Skeletal muscle tissue (tissue), 4 donors: ENCODE data around the gene STK32C. TPM values are rescaled to one million over a fixed set of nuclear protein-coding genes. Genes with fewer than 3 reads are reported as not detected.

Experiments used
- H3K27ac ChIP-seq: one replicate; pipeline ENCODE4 v1.7.0; 2013; ENCODE audit warnings: mild to moderate bottlenecking, low read depth, low read length, inconsistent platforms
- H3K27me3 ChIP-seq, 3 donors: one replicate each; pipeline ENCODE4 v1.7.0; 2013; ENCODE audit warnings: low read length in 3 of 3; ENCODE audit not compliant: control insufficient read depth in 3 of 3, insufficient read depth in 3 of 3
- H3K36me3 ChIP-seq, 3 donors: one replicate each; pipeline ENCODE4 v1.7.0; 2013; ENCODE audit warnings: low read length in 3 of 3; ENCODE audit not compliant: control insufficient read depth in 3 of 3, insufficient read depth in 3 of 3
- H3K4me1 ChIP-seq, 3 donors: one replicate each; pipeline ENCODE4 v1.7.0; 2013; ENCODE audit warnings: low read length in 3 of 3, mild to moderate bottlenecking in 3 of 3; ENCODE audit not compliant: control insufficient read depth in 3 of 3, insufficient read depth in 3 of 3
- H3K4me3 ChIP-seq, 3 donors: one replicate each; pipeline ENCODE4 v1.7.0; 2013; ENCODE audit warnings: low read length in 3 of 3
- H3K9ac ChIP-seq, 3 donors: one replicate each; pipeline ENCODE4 v1.7.0; 2013; ENCODE audit warnings: low read length in 3 of 3, mild to moderate bottlenecking in 3 of 3, moderate library complexity in 2 of 3, low read depth in 1 of 3
- H3K9me3 ChIP-seq, 3 donors: one replicate each; pipeline ENCODE4 v1.7.0; 2013; ENCODE audit warnings: low read length in 3 of 3; ENCODE audit not compliant: control insufficient read depth in 3 of 3
- total RNA-seq: library from RNA; depleted of rRNA; stranded (reverse); fragments of >200 nt; gene quantifications from one replicate; pipeline ENCODE4 v1.2.3, GENCODE V29; 2014
- donor health status: Osteomylitis.

Gene STK32C
- total RNA-seq, 1 donor from 2014 or later, result 8.4 TPM

- peaks cover 0 to 6% (median 0%) of the 10 kb centered on the region in 3 donors for H3K4me1 ChIP-seq
- no peaks in the 10 kb centered on the region for H3K9me3 ChIP-seq
- peaks cover 0 to 3% (median 0%) of the 10 kb centered on the region in 3 donors for H3K27me3 ChIP-seq
- H3K36me3 ChIP-seq, result no peaks in the 10 kb centered on the region
- no peak overlapping the region for H3K27ac ChIP-seq
- H3K4me3 ChIP-seq, result no peak overlapping the region
- H3K9ac ChIP-seq, result no peak overlapping the region
Measured at GRCh38 chr10:132197271-132198067, 110.3 kb downstream of the STK32C start.

GRCh38 chr10:132196178-132197113, 111.3 kb downstream of the STK32C start:
- Histone ChIP-seq H3K4me3 (no peak overlapping the region), H3K4me1 (peaks cover 0 to 6% (median 0%) of the 10 kb centered on the region in 3 donors), H3K27ac (no peak overlapping the region), H3K9ac (no peak overlapping the region), H3K27me3 (peaks cover 0 to 3% (median 0%) of the 10 kb centered on the region in 3 donors), H3K9me3 (no peaks in the 10 kb centered on the region), H3K36me3 (no peaks in the 10 kb centered on the region)

GRCh38 chr10:132195366-132196075, 112.2 kb downstream of the STK32C start:
- H3K27me3 ChIP-seq, result peaks cover 0 to 4% (median 0%) of the 10 kb centered on the region in 3 donors
- H3K36me3 ChIP-seq, result peaks cover 0 to 2% (median 0%) of the 10 kb centered on the region in 3 donors

GRCh38 chr10:132194726-132195125, 113.0 kb downstream of the STK32C start:
- no peak overlapping the region for H3K27ac ChIP-seq
- peaks cover 3 to 12% (median 5%) of the 10 kb centered on the region in 3 donors for H3K27me3 ChIP-seq

More at GRCh38 chr10:132195366-132196075, 112.2 kb downstream of the STK32C start:
- Histone ChIP-seq H3K27ac (no peak overlapping the region), H3K4me1 (peaks cover 0 to 6% (median 0%) of the 10 kb centered on the region in 3 donors), H3K9ac (no peak overlapping the region), H3K9me3 (no peaks in the 10 kb centered on the region), H3K4me3 (no peak overlapping the region)

GRCh38 chr10:132193907-132194552, 113.7 kb downstream of the STK32C start:
- Histone ChIP-seq H3K9me3 (no peaks in the 10 kb centered on the region), H3K27me3 (peaks cover 4 to 19% (median 7%) of the 10 kb centered on the region in 3 donors)

More at GRCh38 chr10:132194726-132195125, 113.0 kb downstream of the STK32C start:
- Histone ChIP-seq H3K9me3 (no peaks in the 10 kb centered on the region), H3K4me1 (peaks cover 0 to 6% (median 0%) of the 10 kb centered on the region in 3 donors), H3K36me3 (peaks cover 0 to 2% (median 0%) of the 10 kb centered on the region in 3 donors), H3K9ac (no peak overlapping the region), H3K4me3 (no peak overlapping the region)

GRCh38 chr10:132192991-132193665, 114.6 kb downstream of the STK32C start:
- Histone ChIP-seq H3K27ac (no peak overlapping the region), H3K27me3 (peaks cover 12 to 28% (median 16%) of the 10 kb centered on the region in 3 donors)

More at GRCh38 chr10:132193907-132194552, 113.7 kb downstream of the STK32C start:
- Histone ChIP-seq H3K4me1 (peaks cover 0 to 6% (median 0%) of the 10 kb centered on the region in 3 donors), H3K9ac (no peak overlapping the region), H3K36me3 (peaks cover 0 to 2% (median 0%) of the 10 kb centered on the region in 3 donors), H3K27ac (no peak overlapping the region), H3K4me3 (no peak overlapping the region)

GRCh38 chr10:132192076-132192975, 115.4 kb downstream of the STK32C start:
- H3K9ac ChIP-seq, result no peak overlapping the region
- H3K4me3 ChIP-seq, result no peak overlapping the region
- H3K27ac ChIP-seq, result no peak overlapping the region
- H3K9me3 ChIP-seq, result no peaks in the 10 kb centered on the region
- peaks cover 0 to 6% (median 2%) of the 10 kb centered on the region in 3 donors for H3K4me1 ChIP-seq
- H3K36me3 ChIP-seq, result peaks cover 0 to 2% (median 0%) of the 10 kb centered on the region in 3 donors
- H3K27me3 ChIP-seq, result peaks cover 20 to 36% (median 24%) of the 10 kb centered on the region in 3 donors

More at GRCh38 chr10:132192991-132193665, 114.6 kb downstream of the STK32C start:
- H3K36me3 ChIP-seq, result peaks cover 0 to 2% (median 0%) of the 10 kb centered on the region in 3 donors
- H3K9ac ChIP-seq, result no peak overlapping the region
- peaks cover 0 to 6% (median 0%) of the 10 kb centered on the region in 3 donors for H3K4me1 ChIP-seq
- H3K4me3 ChIP-seq, result no peak overlapping the region
- no peaks in the 10 kb centered on the region for H3K9me3 ChIP-seq

GRCh38 chr10:132189810-132190422, 117.8 kb downstream of the STK32C start:
- H3K4me1 ChIP-seq, result peaks cover 4 to 14% (median 8%) of the 10 kb centered on the region in 3 donors

More at GRCh38 chr10:132189810-132190422, 117.8 kb downstream of the STK32C start:
- H3K4me3 ChIP-seq, result no peak overlapping the region
- no peak overlapping the region for H3K9ac ChIP-seq
- peaks cover 28 to 56% (median 39%) of the 10 kb centered on the region in 3 donors for H3K27me3 ChIP-seq
- H3K27ac ChIP-seq, result no peak overlapping the region
- H3K36me3 ChIP-seq, result peaks cover 0 to 2% (median 0%) of the 10 kb centered on the region in 3 donors
- H3K9me3 ChIP-seq, result no peaks in the 10 kb centered on the region
